Karpas-422 (cell line): ENCODE results near the gene FAM162A. TPM values are rescaled to one million over a fixed set of nuclear protein-coding genes. Genes with fewer than 3 reads are reported as not detected.

Experiments used
- small RNA-seq: library from RNA; depleted of rRNA; stranded (forward); fragments of <200 nt; gene quantifications from one replicate; pipeline ENCODE3, GENCODE V24; 2014
- total RNA-seq: library from RNA; depleted of rRNA; stranded (reverse); fragments of >200 nt; shearing (Covaris generic); gene quantifications from 2 replicates; pipeline ENCODE4 v1.2.3, GENCODE V29; 2014; ENCODE audit warnings: low replicate concordance; rRNA removed

Gene FAM162A
- total RNA-seq, 1 experiment from 2014 or later: 197 TPM

Small RNA genes lying within 50 kb of the gene (small RNA-seq; reads per million reads assigned to genes)
- gene AC083798.1: not detected

Other genes with a start within 250 kb of the FAM162A start
- gene CASR, start 200.5 kb upstream of the FAM162A start, total RNA-seq: not detected in 2 replicates
- 3.8 and 10.5 TPM in 2 replicates for gene CSTA, start 58.9 kb upstream of the FAM162A start, total RNA-seq
- 45.8 and 54.0 TPM in 2 replicates for gene MIX23, start 951 bp upstream of the FAM162A start, total RNA-seq
- gene WDR5B, start 31.9 kb downstream of the FAM162A start, total RNA-seq: 5.3 and 7.1 TPM in 2 replicates
- 33.3 and 67.1 TPM in 2 replicates for gene KPNA1, start 130.8 kb downstream of the FAM162A start, total RNA-seq
- gene PARP9, start 180.1 kb downstream of the FAM162A start, total RNA-seq: 19.8 and 24.4 TPM in 2 replicates
- gene DTX3L, start 180.2 kb downstream of the FAM162A start, total RNA-seq: 38.7 and 55.8 TPM in 2 replicates
- 27.7 and 54.3 TPM in 2 replicates for gene PARP15, start 193.5 kb downstream of the FAM162A start, total RNA-seq